ENCODE measurements around the gene RPP21.

The RPP21 gene

GRCh38 chr6:30312676-30313321 is 32.2 kb upstream of the RPP21 start:
- H3K4me3 ChIP-seq (ENCODE audit: low read depth, low read length), result no peak overlapping the region
- no peak for DNase-seq (ENCODE audit: low read depth)
- TF ChIP-seq CTCF (IDR thresholded peaks at IDR 0.05; ENCODE audit: low read depth, low read length, missing control alignments), result no peak
- in situ Hi-C loops (cut with HindIII; ENCODE audit: low sequenced_read_pairs), result no loop called here

- no peak for TF ChIP-seq CTCF (IDR thresholded peaks at IDR 0.05; ENCODE audit: low read depth, low read length, missing control alignments)
- in situ Hi-C loops (cut with HindIII; ENCODE audit: low sequenced_read_pairs), result no loop called here
- no peak overlapping the region for H3K4me3 ChIP-seq (ENCODE audit: low read depth, low read length)
- DNase-seq (ENCODE audit: low read depth), result no peak
Measured at GRCh38 chr6:30315156-30315555, 29.8 kb upstream of the RPP21 start.

GRCh38 chr6:30317913-30318589 is 26.9 kb upstream of the RPP21 start:
- H3K4me3 ChIP-seq (ENCODE audit: low read depth, low read length), result no peak overlapping the region
- no peak for DNase-seq (ENCODE audit: low read depth)
- in situ Hi-C loops (cut with HindIII; ENCODE audit: low sequenced_read_pairs), result no loop called here
- no peak for TF ChIP-seq CTCF (IDR thresholded peaks at IDR 0.05; ENCODE audit: low read depth, low read length, missing control alignments)

DNA sequence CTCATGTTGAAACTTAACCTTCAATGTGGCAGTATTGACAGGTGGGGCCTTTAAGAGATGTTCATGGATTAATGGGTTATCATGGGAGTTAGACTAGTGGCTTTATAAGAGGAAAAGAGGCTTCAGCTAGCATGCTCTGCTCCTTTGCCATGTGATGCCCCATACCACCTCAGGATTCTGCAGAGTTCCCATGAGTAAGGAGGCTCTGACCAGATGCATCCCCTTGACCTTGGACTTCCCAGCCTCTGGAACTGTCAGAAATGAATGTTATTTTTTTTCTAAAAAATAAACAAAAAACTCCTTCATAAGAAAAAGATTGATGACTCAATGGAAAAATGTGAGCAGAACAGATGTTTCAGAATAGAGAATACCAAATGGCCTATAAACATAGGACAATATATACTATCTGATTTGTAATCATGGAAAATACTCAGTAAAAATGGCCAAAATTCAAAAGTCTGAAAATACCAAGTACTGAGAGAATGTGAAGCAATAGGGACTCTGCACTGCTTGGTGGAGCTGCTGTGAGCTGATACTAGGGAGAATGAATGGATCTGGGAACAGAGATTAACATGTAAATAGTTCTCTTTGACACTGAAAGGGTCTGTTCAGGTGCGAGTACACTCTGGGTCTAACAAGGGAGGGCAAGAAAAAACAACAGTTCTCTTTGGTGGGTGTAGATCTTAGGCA is 25.7 kb upstream of the RPP21 start:
- no peak for DNase-seq (ENCODE audit: low read depth)
- in situ Hi-C loops (cut with HindIII; ENCODE audit: low sequenced_read_pairs), result no loop called here
- TF ChIP-seq CTCF (IDR thresholded peaks at IDR 0.05; ENCODE audit: low read depth, low read length, missing control alignments), result no peak
- no peak overlapping the region for H3K4me3 ChIP-seq (ENCODE audit: low read depth, low read length)

GRCh38 chr6:30321692-30322388 is 23.1 kb upstream of the RPP21 start:
- in situ Hi-C loops (cut with HindIII; ENCODE audit: low sequenced_read_pairs), result no loop called here
- no peak for TF ChIP-seq CTCF (IDR thresholded peaks at IDR 0.05; ENCODE audit: low read depth, low read length, missing control alignments)
- DNase-seq (ENCODE audit: low read depth), result no peak
- H3K4me3 ChIP-seq (ENCODE audit: low read depth, low read length), result no peak overlapping the region
